ENCODE results near the gene GBP7. TPM values are rescaled to one million over a fixed set of nuclear protein-coding genes. Genes with fewer than 3 reads are reported as not detected.

Gene GBP7
- total RNA-seq, 2 donors from 2014 or later: not detected

- H3K9me3 ChIP-seq (ENCODE audit: control insufficient read depth, low read length, poor library complexity, severe bottlenecking): no peaks in the 10 kb centered on the region
- Mint-ChIP-seq H3K36me3 (ENCODE audit: low read depth) (peaks cover 14% of the 10 kb centered on the region), H3K27ac (peak overlapping the region; percentile 99), H3K4me1 (peaks cover 40% of the 10 kb centered on the region), H3K27me3 (no peaks in the 10 kb centered on the region), H3K4me3 (peak overlapping the region; percentile 66)
- no peak for ATAC-seq
- DNase-seq: no peak
Observed at GRCh38 chr1:89195476-89195875, 19.7 kb upstream of the GBP7 start.

GRCh38 chr1:89191314-89191713, 15.5 kb upstream of the GBP7 start:
- H3K27ac Mint-ChIP-seq: peak overlapping the region; percentile 69

DNA sequence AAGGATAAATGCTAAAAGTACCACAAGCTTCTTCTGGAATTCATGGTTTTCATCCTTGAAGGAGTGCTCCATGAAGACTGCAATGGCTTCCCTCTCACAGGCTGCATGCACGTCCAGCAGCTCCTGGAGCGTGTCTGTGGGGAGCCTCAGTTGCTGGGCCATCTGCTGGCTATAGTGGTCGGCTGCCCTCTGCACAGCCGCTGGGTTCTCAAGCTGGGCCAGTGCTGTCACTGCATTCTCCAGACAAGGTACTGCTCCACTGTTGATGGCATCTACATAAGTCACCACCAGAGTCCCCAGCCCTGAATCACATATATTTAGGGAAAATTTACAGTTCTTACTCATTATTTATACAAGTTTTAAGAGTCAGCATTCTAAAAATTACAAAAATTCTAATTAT, 14.2 kb upstream of the GBP7 start:
- H3K36me3 Mint-ChIP-seq (ENCODE audit: low read depth): peaks cover 26% of the 10 kb centered on the region
- H3K4me3 Mint-ChIP-seq: no peak overlapping the region
- no peak for ATAC-seq
- peaks cover 20% of the 10 kb centered on the region for H3K4me1 Mint-ChIP-seq
- no peaks in the 10 kb centered on the region for H3K27me3 Mint-ChIP-seq
- no peaks in the 10 kb centered on the region for H3K9me3 ChIP-seq (ENCODE audit: control insufficient read depth, low read length, poor library complexity, severe bottlenecking)
- H3K27ac Mint-ChIP-seq: peak overlapping the region; percentile 32
- DNase-seq: no peak

More at GRCh38 chr1:89191314-89191713, 15.5 kb upstream of the GBP7 start:
- no peak overlapping the region for H3K4me3 Mint-ChIP-seq
- H3K9me3 ChIP-seq (ENCODE audit: control insufficient read depth, low read length, poor library complexity, severe bottlenecking): no peaks in the 10 kb centered on the region
- no peaks in the 10 kb centered on the region for H3K27me3 Mint-ChIP-seq
- peaks cover 27% of the 10 kb centered on the region for H3K4me1 Mint-ChIP-seq
- peaks cover 27% of the 10 kb centered on the region for H3K36me3 Mint-ChIP-seq (ENCODE audit: low read depth)
- no peak for ATAC-seq
- no peak for DNase-seq

DNA sequence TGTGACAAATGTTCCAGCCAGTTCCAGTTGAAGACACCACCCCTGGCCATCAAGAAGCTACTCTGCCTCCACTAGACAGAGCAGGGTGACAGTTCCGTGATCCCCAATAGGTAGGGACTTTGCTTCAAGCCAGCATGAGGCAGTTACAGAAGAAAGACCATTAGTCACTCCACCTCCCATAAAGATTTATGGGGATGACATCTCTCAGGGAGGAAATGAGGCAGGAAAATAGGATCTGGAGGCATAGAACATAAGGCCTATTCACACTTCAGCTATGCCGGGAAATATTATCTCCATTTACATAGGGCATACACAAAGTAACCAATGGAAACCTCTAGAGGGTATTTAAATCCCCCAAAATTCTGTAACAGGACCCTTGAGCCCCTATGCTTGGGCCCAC, 3.5 kb upstream of the GBP7 start:
- DNase-seq (no peak), ATAC-seq (no peak)
- Mint-ChIP-seq H3K4me3 (no peak overlapping the region), H3K36me3 (ENCODE audit: low read depth) (peaks cover 8% of the 10 kb centered on the region), H3K27ac (no peak overlapping the region), H3K4me1 (peaks cover 3% of the 10 kb centered on the region), H3K27me3 (no peaks in the 10 kb centered on the region)
- no peaks in the 10 kb centered on the region for H3K9me3 ChIP-seq (ENCODE audit: control insufficient read depth, low read length, poor library complexity, severe bottlenecking)

- H3K27me3 Mint-ChIP-seq: no peaks in the 10 kb centered on the region
- ATAC-seq: no peak
Observed at GRCh38 chr1:89176971-89177370, 1.2 kb upstream of the GBP7 start.

DNA sequence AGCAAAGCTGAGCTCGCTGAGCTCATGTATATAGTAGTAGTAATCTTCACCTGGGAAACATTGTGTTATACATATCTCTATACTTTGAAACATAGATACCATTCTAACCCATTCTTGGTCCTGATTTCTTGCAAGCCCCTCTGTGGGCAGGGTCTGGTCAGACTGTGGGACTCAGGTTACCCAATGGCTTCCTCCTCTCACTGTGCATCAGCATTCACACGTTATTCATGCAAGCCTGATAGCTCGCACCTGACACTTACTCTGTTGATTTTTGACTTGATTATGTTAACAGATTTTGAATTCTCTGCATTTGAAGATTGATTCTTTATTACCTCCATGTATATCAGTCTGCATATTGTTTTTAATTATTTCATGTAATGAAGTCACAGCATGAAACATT, 1.3 kb downstream of the GBP7 start:
- ATAC-seq (no peak), DNase-seq (no peak)
- Mint-ChIP-seq H3K27me3 (no peaks in the 10 kb centered on the region), H3K4me3 (no peak overlapping the region), H3K36me3 (ENCODE audit: low read depth) (peaks cover 3% of the 10 kb centered on the region), H3K4me1 (peaks cover 3% of the 10 kb centered on the region), H3K27ac (no peak overlapping the region)
- H3K9me3 ChIP-seq (ENCODE audit: control insufficient read depth, low read length, poor library complexity, severe bottlenecking): no peaks in the 10 kb centered on the region

More at GRCh38 chr1:89176971-89177370, 1.2 kb upstream of the GBP7 start:
- Mint-ChIP-seq H3K4me3 (no peak overlapping the region), H3K27ac (no peak overlapping the region), H3K4me1 (peaks cover 3% of the 10 kb centered on the region), H3K36me3 (ENCODE audit: low read depth) (peaks cover 5% of the 10 kb centered on the region)
- no peak for DNase-seq
- no peaks in the 10 kb centered on the region for H3K9me3 ChIP-seq (ENCODE audit: control insufficient read depth, low read length, poor library complexity, severe bottlenecking)

GRCh38 chr1:89172468-89173143, 3.2 kb downstream of the GBP7 start:
- H3K36me3 Mint-ChIP-seq (ENCODE audit: low read depth): peaks cover 4% of the 10 kb centered on the region
- H3K4me1 Mint-ChIP-seq: peaks cover 3% of the 10 kb centered on the region
- H3K9me3 ChIP-seq (ENCODE audit: control insufficient read depth, low read length, poor library complexity, severe bottlenecking): no peaks in the 10 kb centered on the region
- ATAC-seq: no peak
- DNase-seq: no peak
- H3K27ac Mint-ChIP-seq: no peak overlapping the region
- H3K27me3 Mint-ChIP-seq: no peaks in the 10 kb centered on the region
- H3K4me3 Mint-ChIP-seq: no peak overlapping the region

DNA sequence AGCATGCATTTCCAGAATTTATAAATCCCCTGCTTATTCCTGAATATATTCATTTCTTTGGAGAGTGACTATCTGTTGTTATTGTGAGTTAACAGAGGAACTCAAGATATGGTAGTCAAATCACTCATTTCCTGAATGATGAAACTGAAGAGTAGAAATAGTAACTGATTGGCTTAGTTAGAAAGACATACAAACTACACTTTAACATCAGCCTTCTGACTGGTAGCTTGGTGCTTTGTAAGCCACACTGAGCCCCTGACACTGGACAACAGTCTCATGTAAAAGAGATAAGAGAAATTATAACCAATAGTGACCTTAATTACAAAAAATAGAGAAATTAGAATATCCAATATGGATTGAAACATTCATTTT, 4.8 kb downstream of the GBP7 start:
- Mint-ChIP-seq H3K36me3 (ENCODE audit: low read depth) (peaks cover 4% of the 10 kb centered on the region), H3K4me1 (no peaks in the 10 kb centered on the region), H3K4me3 (no peak overlapping the region), H3K27me3 (no peaks in the 10 kb centered on the region), H3K27ac (no peak overlapping the region)
- no peaks in the 10 kb centered on the region for H3K9me3 ChIP-seq (ENCODE audit: control insufficient read depth, low read length, poor library complexity, severe bottlenecking)
- DNase-seq: no peak
- ATAC-seq: no peak

DNA sequence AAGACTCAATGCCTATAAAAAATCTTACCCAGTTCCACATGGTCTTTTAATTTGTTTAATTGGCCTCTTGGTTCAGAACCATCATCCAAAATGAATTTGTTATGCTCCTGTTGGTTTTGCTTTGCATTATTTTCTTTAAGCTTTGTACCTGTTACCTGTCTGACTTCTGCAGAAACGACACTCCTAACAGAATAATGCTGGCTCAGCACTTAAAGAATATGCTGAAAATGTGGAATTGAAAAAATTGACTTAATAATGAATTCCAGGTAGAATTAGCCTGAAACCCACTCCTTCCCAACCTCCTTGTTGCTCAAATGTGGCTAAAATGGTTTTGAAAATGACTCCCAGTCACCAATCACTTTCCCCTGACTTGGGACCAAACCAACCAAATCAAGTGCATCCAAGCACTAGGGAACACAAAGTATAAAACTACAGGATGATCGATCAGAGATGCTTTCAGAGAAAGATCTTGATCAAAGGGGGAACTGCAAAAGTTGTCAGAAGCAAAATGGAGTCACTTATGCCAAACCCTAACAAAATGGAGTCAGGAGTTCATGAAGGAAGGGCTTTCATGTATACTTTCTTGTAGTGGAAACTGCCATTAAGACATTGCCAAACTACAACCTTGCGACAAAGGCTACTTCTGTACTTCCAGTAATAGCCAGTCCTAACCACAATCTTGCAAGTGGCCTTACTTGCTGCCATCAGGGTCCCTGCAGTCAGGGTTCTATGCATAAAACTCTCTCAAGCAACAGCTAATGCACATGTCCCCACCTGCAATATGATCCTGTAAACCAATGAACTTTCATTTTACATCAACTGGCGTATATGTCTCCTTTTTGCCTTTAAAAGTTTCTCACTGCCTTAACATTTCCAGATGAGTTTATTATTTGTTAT, 5.4 kb downstream of the GBP7 start:
- Mint-ChIP-seq H3K4me1 (no peaks in the 10 kb centered on the region), H3K27me3 (no peaks in the 10 kb centered on the region), H3K27ac (no peak overlapping the region), H3K36me3 (ENCODE audit: low read depth) (peaks cover 4% of the 10 kb centered on the region), H3K4me3 (no peak overlapping the region)
- no peak for DNase-seq
- no peaks in the 10 kb centered on the region for H3K9me3 ChIP-seq (ENCODE audit: control insufficient read depth, low read length, poor library complexity, severe bottlenecking)
- ATAC-seq: no peak

DNA sequence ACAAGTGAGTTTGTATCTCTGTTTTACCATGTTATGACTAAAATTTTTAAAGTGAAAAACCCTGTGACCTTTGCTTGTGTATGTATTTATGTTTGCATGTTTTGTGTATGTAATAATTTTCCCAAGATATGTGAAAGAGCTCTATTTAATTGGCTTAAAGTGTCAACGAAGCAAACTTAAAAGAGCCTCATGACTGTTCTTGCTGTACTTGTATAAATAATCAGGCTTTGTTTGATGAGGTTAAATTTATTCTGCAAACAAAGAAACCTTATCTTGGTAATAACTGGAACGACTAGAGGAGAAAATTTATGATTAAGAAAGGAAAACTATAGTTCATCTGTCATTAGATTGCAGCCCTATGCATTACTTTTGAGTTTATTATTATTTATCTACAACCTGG, 6.6 kb downstream of the GBP7 start:
- no peaks in the 10 kb centered on the region for H3K4me1 Mint-ChIP-seq
- H3K36me3 Mint-ChIP-seq (ENCODE audit: low read depth): peaks cover 4% of the 10 kb centered on the region
- no peak overlapping the region for H3K27ac Mint-ChIP-seq
- H3K27me3 Mint-ChIP-seq: no peaks in the 10 kb centered on the region
- DNase-seq (no peak), ATAC-seq (no peak)
- no peak overlapping the region for H3K4me3 Mint-ChIP-seq
- H3K9me3 ChIP-seq (ENCODE audit: control insufficient read depth, low read length, poor library complexity, severe bottlenecking): no peaks in the 10 kb centered on the region

DNA sequence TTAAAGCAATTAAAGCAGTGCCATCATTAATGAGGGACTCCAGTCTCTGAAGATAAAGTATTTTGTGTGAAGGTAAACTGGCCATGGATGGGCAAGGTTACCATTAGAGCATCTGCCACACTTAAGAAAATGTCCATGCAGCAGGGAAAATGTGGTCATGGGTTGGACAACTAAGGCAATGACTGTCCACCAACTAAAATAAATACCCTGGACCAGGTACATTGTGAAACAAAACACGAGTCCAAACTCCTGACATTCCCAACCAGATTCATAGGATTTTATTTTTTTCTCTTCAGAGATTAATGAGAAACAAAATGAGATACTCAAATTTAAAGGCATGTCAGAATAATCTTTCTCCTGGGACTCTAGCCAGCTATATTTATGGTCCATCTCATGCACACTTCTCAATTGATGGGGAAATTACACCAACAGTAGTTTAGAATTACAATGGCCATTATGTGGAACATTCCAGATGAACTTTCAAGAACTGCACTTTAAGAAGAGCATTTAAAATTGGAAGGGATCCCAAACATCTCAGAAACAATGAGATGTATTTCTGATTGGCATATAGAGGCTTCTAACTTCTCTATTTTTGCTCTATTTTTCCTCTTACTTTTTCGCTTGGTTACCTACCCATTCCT, 8.1 kb downstream of the GBP7 start:
- DNase-seq (no peak), ATAC-seq (no peak)
- Mint-ChIP-seq H3K27me3 (no peaks in the 10 kb centered on the region), H3K36me3 (ENCODE audit: low read depth) (peaks cover 2% of the 10 kb centered on the region), H3K4me1 (no peaks in the 10 kb centered on the region), H3K4me3 (no peak overlapping the region), H3K27ac (no peak overlapping the region)
- no peaks in the 10 kb centered on the region for H3K9me3 ChIP-seq (ENCODE audit: control insufficient read depth, low read length, poor library complexity, severe bottlenecking)

- H3K27ac Mint-ChIP-seq: no peak overlapping the region
- H3K9me3 ChIP-seq (ENCODE audit: control insufficient read depth, low read length, poor library complexity, severe bottlenecking): no peaks in the 10 kb centered on the region
- H3K36me3 Mint-ChIP-seq (ENCODE audit: low read depth): peaks cover 2% of the 10 kb centered on the region
- DNase-seq: no peak
- no peaks in the 10 kb centered on the region for H3K27me3 Mint-ChIP-seq
- H3K4me3 Mint-ChIP-seq: no peak overlapping the region
- H3K4me1 Mint-ChIP-seq: no peaks in the 10 kb centered on the region
- no peak for ATAC-seq
Observed at GRCh38 chr1:89166705-89167104, 9.1 kb downstream of the GBP7 start.

DNA sequence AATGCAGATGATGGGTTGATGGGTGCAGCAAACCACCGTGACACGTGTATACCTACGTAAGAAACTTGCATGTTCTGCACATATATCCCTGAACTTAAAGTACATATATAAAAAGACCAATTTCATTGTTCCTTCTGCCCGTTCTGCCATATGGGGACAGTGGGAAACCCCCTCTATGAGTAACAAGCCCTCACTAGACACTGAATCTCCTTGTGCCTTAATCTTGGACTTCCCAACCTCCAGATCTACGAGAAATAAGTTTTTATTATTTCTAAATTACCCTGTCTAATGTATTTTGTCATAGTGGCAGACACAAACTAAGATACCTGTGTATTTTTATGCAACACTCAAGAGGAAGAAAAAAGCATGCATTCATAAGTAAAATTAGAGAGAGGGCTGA, 10.0 kb downstream of the GBP7 start:
- no peak for ATAC-seq
- Mint-ChIP-seq H3K27ac (no peak overlapping the region), H3K27me3 (no peaks in the 10 kb centered on the region), H3K4me3 (no peak overlapping the region), H3K36me3 (ENCODE audit: low read depth) (peaks cover 2% of the 10 kb centered on the region), H3K4me1 (no peaks in the 10 kb centered on the region)
- no peak for DNase-seq
- no peaks in the 10 kb centered on the region for H3K9me3 ChIP-seq (ENCODE audit: control insufficient read depth, low read length, poor library complexity, severe bottlenecking)
